Activated CD8-positive, alpha-beta memory T cell treated with anti-CD3 and anti-CD28 coated beads, Interleukin-2, amount 10 ng/mL, durations not matched to agents 7 days and 5 days (primary cell): ENCODE measurements around the gene HEPACAM. TPM values are rescaled to one million over a fixed set of nuclear protein-coding genes. Genes with fewer than 3 reads are reported as not detected.

Experiments used
- ATAC-seq: fragments of 150-1000 bp; cut with Tn5 transposase; one replicate; pipeline ENCODE4 v1.10.0; 2021; ENCODE audit warnings: moderate library complexity
- CTCF ChIA-PET: fragments of 350-600 bp; sonication (Branson Sonifier 250); formaldehyde crosslinking; loops from one replicate; lab custom pipeline; 2021; ENCODE audit warnings: antibody characterized with exemption; lab: Charles Lee
- DNase-seq: peaks from one replicate; pipeline ENCODE4 v3.0.0-alpha.2; 2020
- H3K27ac Mint-ChIP-seq: one replicate; pipeline ENCODE4 v1.8.0; 2021; ENCODE audit warnings: mild to moderate bottlenecking, mixed read lengths
- H3K27me3 Mint-ChIP-seq: one replicate; pipeline ENCODE4 v1.8.0; 2021; ENCODE audit warnings: mixed read lengths
- H3K36me3 Mint-ChIP-seq: one replicate; pipeline ENCODE4 v1.8.0; 2021; ENCODE audit warnings: mild to moderate bottlenecking, mixed read lengths
- H3K4me1 Mint-ChIP-seq: one replicate; pipeline ENCODE4 v1.8.0; 2021; ENCODE audit warnings: mixed read lengths
- H3K4me3 Mint-ChIP-seq: one replicate; pipeline ENCODE4 v1.8.0; 2021; ENCODE audit warnings: mild to moderate bottlenecking, moderate library complexity, mixed read lengths
- H3K9me3 Mint-ChIP-seq: one replicate; pipeline ENCODE4 v1.8.0; 2022; ENCODE audit warnings: low read depth, mixed read lengths
- total RNA-seq, 2 experiments: library from RNA; stranded (reverse); gene quantifications; one replicate each; pipeline ENCODE4 v1.2.3, GENCODE V29; 2021

Gene HEPACAM
- total RNA-seq, 2 experiments from 2014 or later, result not detected

DNA sequence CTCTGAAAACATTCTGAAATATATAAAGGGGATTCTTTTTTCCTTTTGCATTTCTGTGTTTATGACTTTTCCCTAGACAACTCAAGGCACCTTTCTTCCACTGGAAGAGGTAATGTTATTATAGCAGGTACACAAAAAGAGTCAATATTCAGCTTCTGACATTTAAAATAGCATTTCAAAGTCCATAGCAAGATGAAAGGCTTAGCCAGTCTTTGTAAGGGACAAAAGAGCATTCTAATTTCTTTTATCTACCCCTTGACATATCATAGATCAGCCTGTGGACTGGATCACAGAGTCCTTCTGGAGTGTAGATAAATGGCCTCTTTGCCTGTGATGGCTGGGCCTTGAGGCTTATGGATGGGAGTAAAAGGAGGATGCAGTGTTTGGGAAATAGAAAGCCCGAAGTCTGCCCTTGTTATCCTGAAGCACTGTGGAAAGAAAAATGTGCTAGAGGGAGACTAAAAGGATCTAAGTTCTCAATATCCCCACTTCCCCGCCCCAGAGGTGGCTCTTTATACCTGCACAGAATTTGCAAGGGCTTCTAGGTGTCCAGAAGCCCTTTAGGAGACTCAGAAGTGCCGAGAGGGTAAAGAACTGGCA lies 1.6 kb upstream of the HEPACAM start:
- CTCF ChIA-PET, result interaction anchor here (1.0 to 4.7 kb wide), 2 partner anchors 11 to 13 kb away, joined by 3 to 12 read pairs; no protein-coding TSS in a partner anchor
- Mint-ChIP-seq H3K27ac (no peak overlapping the region), H3K4me1 (no peaks in the 10 kb centered on the region), H3K36me3 (no peaks in the 10 kb centered on the region), H3K4me3 (no peak overlapping the region), H3K9me3 (no peaks in the 10 kb centered on the region), H3K27me3 (peaks cover 18% of the 10 kb centered on the region)
- DNase-seq, result no peak
- no peak for ATAC-seq

DNA sequence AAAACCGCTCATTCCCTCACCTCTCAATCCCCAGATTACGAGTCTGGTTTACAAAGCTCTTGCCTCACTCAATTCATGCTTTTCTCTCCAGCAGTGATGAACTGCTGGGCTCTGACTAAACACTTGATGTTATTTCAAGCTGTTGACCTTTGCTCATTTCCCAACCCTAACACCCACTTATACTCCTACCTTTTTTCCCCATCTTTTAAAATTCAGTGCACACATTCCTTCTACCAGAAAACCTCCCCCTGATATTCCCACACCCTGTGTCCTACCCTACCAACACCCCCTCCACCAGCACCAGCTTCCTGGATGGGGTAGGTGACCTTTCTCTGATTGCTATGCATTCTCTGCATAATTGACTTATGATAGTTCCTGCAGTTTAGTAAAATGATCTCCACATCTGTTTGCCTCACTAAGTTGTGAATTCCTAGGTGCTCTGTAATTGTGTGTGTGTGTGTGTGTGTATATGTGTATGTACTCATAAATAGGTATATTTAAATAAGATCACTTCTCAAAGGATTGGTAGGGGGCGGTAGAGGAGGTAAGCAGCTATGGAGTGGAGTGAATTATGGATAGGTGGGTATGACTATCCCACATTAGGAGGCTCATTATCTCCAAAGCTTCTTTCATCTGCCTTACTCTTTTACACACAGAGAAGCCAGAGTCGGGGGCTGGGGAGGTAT lies 842 bp downstream of the HEPACAM start:
- ATAC-seq (no peak), DNase-seq (no peak)
- Mint-ChIP-seq H3K27me3 (peaks cover 16% of the 10 kb centered on the region), H3K9me3 (no peaks in the 10 kb centered on the region), H3K27ac (no peak overlapping the region), H3K36me3 (no peaks in the 10 kb centered on the region), H3K4me3 (no peak overlapping the region), H3K4me1 (peaks cover 7% of the 10 kb centered on the region)
- CTCF ChIA-PET, result interaction anchor here (1.0 to 4.7 kb wide), 5 partner anchors 9 to 207 kb away, joined by 3 to 12 read pairs (median 4); no protein-coding TSS in a partner anchor

DNA sequence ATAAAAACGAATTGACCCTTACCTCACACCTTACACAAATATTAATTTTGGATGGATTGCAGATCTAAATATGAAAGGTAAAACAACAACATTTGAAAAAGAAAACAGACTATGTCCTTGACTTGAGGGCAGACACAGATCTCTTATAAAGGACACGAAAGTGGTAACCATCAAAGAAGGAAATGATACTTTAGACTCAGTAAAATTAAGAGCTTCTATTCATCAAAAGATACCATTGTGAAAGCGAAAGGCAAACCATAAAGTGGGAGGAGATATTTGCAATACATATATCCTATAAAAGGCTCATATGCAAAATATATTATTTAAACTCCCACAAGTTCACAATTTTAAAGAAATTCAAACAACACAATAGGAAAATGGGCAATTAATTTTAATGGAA lies 5.0 kb downstream of the HEPACAM start:
- H3K9me3 Mint-ChIP-seq, result no peaks in the 10 kb centered on the region
- peaks cover 7% of the 10 kb centered on the region for H3K4me1 Mint-ChIP-seq
- H3K27me3 Mint-ChIP-seq, result peaks cover 2% of the 10 kb centered on the region
- CTCF ChIA-PET, result interaction anchor here (0.6 to 1.0 kb wide), 2 partner anchors 20 to 55 kb away, joined by 3 read pairs; no protein-coding TSS in a partner anchor
- no peak overlapping the region for H3K4me3 Mint-ChIP-seq
- H3K27ac Mint-ChIP-seq, result peak overlapping the region; percentile 25
- ATAC-seq (no peak), DNase-seq (no peak)
- no peaks in the 10 kb centered on the region for H3K36me3 Mint-ChIP-seq

DNA sequence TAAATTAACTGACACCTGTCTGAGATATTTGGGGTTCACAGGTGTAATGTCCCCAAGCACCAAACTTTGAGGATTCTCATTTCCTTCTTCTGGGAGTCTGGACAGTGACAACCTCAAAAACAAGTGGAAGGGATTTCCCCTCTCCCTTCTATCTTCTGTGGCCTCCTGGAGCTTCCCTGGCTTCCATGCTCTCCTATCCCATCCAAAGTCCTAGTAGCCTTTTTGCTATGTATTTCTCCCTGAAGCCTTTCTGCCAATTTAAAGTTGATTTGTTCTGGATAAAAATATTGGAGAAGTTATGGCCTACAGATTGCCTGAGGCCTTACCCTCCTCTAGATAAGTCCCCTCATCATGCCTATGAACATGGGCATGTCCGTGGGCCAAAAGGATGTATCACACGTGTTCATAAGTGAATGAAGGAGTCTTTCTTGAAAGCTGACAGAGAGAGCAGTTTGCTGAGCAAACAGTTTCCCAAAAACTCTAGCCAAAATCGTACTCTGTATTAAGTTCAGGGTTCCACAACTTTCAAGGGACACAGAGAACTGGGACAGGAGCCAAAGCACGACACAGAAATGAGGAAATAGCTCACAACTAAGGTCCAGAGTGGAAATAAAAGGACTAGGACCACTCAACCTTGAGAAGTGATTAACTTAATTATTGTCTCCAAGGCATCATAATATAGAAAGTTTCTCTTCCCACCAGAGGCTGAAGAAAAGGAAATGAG lies 6.7 kb downstream of the HEPACAM start:
- Mint-ChIP-seq H3K27me3 (peaks cover 2% of the 10 kb centered on the region), H3K36me3 (no peaks in the 10 kb centered on the region), H3K27ac (no peak overlapping the region), H3K9me3 (no peaks in the 10 kb centered on the region), H3K4me1 (peaks cover 7% of the 10 kb centered on the region), H3K4me3 (no peak overlapping the region)
- no peak for ATAC-seq
- CTCF ChIA-PET, result interaction anchor here (1.6 kb wide), 1 partner anchor 14 kb away, joined by 4 read pairs; no protein-coding TSS in a partner anchor
- no peak for DNase-seq

DNA sequence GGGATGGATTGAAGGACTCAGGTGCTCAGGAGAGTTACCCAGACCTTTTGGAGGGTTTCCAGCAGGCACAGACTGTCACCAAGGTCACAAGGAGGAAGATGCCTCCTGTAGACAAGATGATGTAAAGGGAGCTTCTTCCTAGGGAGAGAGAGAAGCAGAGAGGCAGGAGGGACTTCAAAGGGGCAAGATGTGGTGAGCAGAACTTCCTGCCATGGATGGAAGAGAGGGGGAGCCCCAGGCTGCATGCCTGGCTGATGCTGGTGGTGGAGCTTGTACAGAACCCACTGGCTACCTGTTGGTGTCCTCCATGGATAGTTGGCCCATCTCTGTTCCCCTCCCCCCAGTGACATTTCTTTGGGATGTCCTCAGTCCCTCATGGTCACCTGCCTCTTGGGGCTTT lies 12.6 kb downstream of the HEPACAM start:
- H3K9me3 Mint-ChIP-seq, result no peaks in the 10 kb centered on the region
- no peaks in the 10 kb centered on the region for H3K36me3 Mint-ChIP-seq
- DNase-seq (no peak), ATAC-seq (no peak)
- no peak overlapping the region for H3K27ac Mint-ChIP-seq
- CTCF ChIA-PET, result interaction anchor here (1.9 kb wide), 1 partner anchor 47 kb away, joined by 5 read pairs; no protein-coding TSS in a partner anchor
- H3K4me1 Mint-ChIP-seq, result peaks cover 12% of the 10 kb centered on the region
- H3K27me3 Mint-ChIP-seq, result peaks cover 8% of the 10 kb centered on the region
- no peak overlapping the region for H3K4me3 Mint-ChIP-seq

DNA sequence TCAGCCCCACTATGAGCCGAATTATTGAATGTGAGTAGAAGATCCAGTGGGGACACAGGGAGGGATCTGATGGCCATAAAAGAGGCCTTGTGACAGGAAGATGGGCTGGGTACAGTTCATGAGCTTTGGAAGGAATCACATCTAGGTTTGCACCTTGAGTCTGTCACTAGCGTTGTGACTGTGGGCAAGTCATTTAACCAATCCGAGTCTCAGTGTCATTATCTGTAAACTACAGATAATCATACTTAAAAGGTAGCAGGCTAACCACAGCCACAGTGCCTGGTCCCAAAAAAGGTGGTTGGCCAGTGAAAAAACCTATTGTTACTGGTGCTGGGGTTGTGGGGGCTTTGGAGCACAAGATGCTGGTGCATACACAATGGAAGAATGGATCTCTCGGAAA lies 13.0 kb downstream of the HEPACAM start:
- DNase-seq (no peak), ATAC-seq (no peak)
- Mint-ChIP-seq H3K36me3 (no peaks in the 10 kb centered on the region), H3K27ac (no peak overlapping the region), H3K4me1 (peaks cover 12% of the 10 kb centered on the region), H3K9me3 (no peaks in the 10 kb centered on the region), H3K4me3 (no peak overlapping the region), H3K27me3 (peaks cover 8% of the 10 kb centered on the region)
- CTCF ChIA-PET, result interaction anchor here (1.9 kb wide), 1 partner anchor 46 kb away, joined by 5 read pairs; no protein-coding TSS in a partner anchor

DNA sequence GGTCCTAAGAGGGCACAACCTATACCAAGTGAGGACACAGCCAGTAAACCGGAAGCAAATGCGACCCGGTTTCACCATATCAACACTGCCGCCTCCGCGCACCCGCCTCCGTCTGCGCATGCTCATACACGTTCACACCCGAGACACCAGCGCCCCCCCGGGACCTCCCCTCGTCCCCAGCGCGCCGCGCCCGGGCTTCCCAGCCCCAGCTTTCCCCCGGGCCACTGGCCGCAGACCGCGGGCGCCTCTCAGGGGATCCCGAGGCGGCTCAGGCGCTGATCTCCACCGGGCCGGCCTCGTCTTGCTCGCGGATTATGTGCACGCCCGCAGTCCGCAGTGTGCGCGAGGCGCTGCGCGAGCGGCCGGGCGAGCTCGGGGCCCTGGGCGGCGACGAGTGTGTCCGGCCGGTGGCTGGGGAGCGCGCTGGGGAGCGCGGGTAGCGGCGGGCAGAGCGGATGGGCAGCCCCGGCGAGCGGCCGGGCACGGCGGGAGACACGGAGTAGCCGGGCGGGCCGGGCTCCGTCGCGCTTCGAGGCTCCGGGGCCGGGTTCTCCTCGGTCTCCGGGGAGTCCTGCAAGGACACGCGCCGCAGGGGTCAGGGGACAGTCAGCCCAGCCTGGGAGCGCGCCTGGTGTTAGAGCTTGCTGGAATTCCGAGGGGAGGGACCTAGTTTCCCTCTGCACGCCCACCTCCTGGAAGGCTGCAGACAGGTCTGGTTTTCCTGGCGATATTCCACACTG lies 14.8 kb downstream of the HEPACAM start:
- CTCF ChIA-PET, result interaction anchor here (1.1 to 2.6 kb wide), 6 partner anchors 29 to 190 kb away, joined by 3 to 6 read pairs (median 4); partner anchors contain the start of genes CCDC15, ROBO3 and TMEM218
- Mint-ChIP-seq H3K4me1 (peaks cover 12% of the 10 kb centered on the region), H3K4me3 (no peak overlapping the region), H3K9me3 (no peaks in the 10 kb centered on the region), H3K27me3 (peaks cover 8% of the 10 kb centered on the region), H3K27ac (no peak overlapping the region), H3K36me3 (no peaks in the 10 kb centered on the region)
- peak; percentile 89 for ATAC-seq
- DNase-seq, result peak; percentile 87

DNA sequence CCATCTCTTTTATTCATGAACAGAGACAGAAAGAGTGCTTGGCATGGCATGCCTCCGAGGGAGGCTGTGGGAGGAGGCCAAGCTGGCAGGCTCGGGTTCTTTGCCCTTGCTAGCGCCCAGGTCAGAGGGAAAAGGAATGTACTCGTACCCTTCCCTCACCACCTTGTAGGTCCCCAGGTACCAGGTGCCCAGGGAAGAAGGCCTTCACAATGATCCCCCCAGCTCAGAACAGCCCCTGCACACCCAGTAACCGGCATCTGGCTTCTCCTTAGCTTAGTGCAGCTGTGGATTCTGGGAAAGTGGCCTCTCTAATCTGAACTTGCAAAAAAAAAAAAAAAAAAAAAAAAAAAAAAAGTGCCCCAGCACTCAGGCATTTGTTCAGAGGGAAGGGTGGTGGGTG lies 15.5 kb downstream of the HEPACAM start:
- no peak overlapping the region for H3K27ac Mint-ChIP-seq
- no peaks in the 10 kb centered on the region for H3K36me3 Mint-ChIP-seq
- H3K9me3 Mint-ChIP-seq, result no peaks in the 10 kb centered on the region

DNA sequence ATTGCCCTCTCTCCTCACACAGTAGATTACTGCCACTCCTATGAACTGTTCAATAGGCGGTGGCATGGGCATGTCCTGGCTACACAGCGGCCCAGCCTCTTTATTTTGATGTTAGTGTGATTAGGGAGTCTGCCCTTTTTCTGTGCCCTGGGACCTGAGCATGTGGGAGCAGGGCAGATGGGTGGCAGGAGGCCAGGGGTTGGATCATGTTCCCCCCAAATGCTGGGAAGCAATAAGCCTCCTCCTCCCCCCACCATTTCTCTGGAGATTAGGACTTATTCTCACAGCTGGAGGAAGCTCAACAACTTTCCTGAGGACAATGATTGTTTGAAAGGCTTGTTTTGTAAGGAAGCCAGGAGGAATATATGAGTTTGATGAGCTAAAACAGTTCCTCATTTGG lies 15.9 kb downstream of the HEPACAM start:
- H3K9me3 Mint-ChIP-seq, result no peaks in the 10 kb centered on the region
- H3K27me3 Mint-ChIP-seq, result peaks cover 13% of the 10 kb centered on the region
- peaks cover 14% of the 10 kb centered on the region for H3K4me1 Mint-ChIP-seq
- no peaks in the 10 kb centered on the region for H3K36me3 Mint-ChIP-seq
- no peak overlapping the region for H3K4me3 Mint-ChIP-seq
- DNase-seq, result no peak
- no peak overlapping the region for H3K27ac Mint-ChIP-seq
- ATAC-seq, result no peak
- CTCF ChIA-PET, result interaction anchor here (1.1 to 2.6 kb wide), 6 partner anchors 30 to 192 kb away, joined by 3 to 6 read pairs (median 4); partner anchors contain the start of genes CCDC15, ROBO3 and TMEM218

More for the DNA sequence above, 15.5 kb downstream of the HEPACAM start:
- ATAC-seq (no peak), DNase-seq (no peak)
- Mint-ChIP-seq H3K27me3 (peaks cover 11% of the 10 kb centered on the region), H3K4me1 (peaks cover 14% of the 10 kb centered on the region), H3K4me3 (no peak overlapping the region)
- CTCF ChIA-PET, result interaction anchor here (1.1 to 2.6 kb wide), 6 partner anchors 30 to 191 kb away, joined by 3 to 6 read pairs (median 4); partner anchors contain the start of genes CCDC15, ROBO3 and TMEM218

DNA sequence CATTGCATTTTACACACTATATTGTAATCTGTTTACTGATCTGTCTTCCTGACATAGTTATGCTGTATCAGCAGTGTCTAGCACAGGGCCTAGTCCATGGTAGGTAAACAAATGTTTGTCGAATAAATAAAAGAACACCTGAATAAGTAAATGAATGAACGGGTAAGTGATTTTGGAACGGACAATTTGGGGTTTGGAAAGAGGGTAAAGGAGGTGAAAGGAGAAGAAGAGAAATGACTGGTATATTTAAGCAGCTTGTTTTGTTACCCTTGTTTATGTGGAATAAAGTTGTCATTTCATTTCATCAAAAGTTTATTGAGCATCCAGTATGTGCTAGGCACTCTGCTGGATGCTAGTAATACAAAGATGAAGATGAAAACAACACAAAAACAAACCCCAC lies 16.9 kb downstream of the HEPACAM start, which contains the start of gene HEPN1:
Gene HEPN1, plus strand, starts transcription at position 301 of the 400 bp plus-strand sequence.
- CTCF ChIA-PET, result interaction anchor here (1.9 kb wide), 1 partner anchor 39 kb away, joined by 4 read pairs; no protein-coding TSS in a partner anchor
- no peaks in the 10 kb centered on the region for H3K9me3 Mint-ChIP-seq

DNA sequence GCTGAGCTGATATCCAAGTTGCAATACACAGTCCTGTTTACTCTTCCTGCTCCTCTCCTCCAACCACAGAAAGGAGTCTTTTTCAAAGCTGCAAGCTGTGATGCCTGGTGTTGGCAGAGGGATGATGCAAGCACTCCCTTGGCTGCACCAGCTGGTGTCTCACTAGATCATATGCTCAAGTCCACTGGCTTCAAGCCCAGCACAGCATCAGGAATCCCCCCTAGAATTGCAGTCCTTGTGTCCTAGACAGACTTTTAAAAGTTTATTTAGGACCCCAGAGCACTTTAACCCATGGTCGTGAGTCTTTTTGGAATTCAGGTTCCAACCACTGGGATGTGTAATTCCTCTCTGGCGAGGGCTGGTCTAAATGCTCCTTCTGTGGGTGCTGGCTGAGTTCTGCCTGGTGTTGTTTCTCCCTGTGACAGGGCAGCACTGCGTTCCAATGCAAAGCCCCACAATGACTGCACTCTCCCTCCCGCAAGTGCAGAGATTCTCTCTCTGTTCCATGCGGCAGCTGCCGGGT lies 18.7 kb downstream of the HEPACAM start:
- Mint-ChIP-seq H3K27me3 (peaks cover 14% of the 10 kb centered on the region), H3K4me1 (peaks cover 6% of the 10 kb centered on the region), H3K27ac (no peak overlapping the region), H3K9me3 (no peaks in the 10 kb centered on the region), H3K36me3 (no peaks in the 10 kb centered on the region), H3K4me3 (no peak overlapping the region)
- CTCF ChIA-PET, result interaction anchor here (1.2 to 1.6 kb wide), 2 partner anchors 14 to 207 kb away, joined by 3 to 7 read pairs; no protein-coding TSS in a partner anchor
- DNase-seq (no peak), ATAC-seq (no peak)

More for the DNA sequence above, 16.9 kb downstream of the HEPACAM start, which contains the start of gene HEPN1:
- ATAC-seq, result no peak
- Mint-ChIP-seq H3K27ac (no peak within 1 kb of the TSS), H3K27me3 (peaks cover 14% of the 10 kb centered on the region), H3K4me3 (no peak within 1 kb of the TSS), H3K4me1 (peaks cover 14% of the 10 kb centered on the region), H3K36me3 (no peaks in the 10 kb centered on the region)
- DNase-seq, result no peak

DNA sequence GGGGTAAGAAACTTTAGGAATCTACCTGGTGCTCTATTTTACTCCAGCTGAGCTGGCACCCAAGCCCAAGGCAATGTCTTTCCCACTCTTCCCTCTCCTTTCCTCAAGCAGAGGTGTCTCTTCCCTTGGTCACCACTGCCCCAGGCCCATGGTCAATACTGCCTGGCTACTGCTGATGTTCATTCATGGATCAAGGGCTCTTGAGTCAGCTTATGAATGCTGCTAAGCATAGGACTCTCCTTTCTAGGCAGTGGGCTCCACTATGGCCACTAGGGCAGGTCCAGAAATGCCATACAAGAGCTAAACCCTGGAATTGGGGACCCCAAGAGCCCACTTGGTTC lies 19.5 kb downstream of the HEPACAM start:
- CTCF ChIA-PET, result interaction anchor here (1.2 to 1.6 kb wide), 2 partner anchors 13 to 208 kb away, joined by 3 to 7 read pairs; no protein-coding TSS in a partner anchor
- ATAC-seq (no peak), DNase-seq (no peak)
- H3K27ac Mint-ChIP-seq, result no peak overlapping the region
- peaks cover 5% of the 10 kb centered on the region for H3K4me1 Mint-ChIP-seq
- peaks cover 10% of the 10 kb centered on the region for H3K27me3 Mint-ChIP-seq
- H3K4me3 Mint-ChIP-seq, result no peak overlapping the region
- H3K36me3 Mint-ChIP-seq, result no peaks in the 10 kb centered on the region
- H3K9me3 Mint-ChIP-seq, result no peaks in the 10 kb centered on the region
